ENCODE data around the gene CX3CR1. TPM values are rescaled to one million over a fixed set of nuclear protein-coding genes. Genes with fewer than 3 reads are reported as not detected.
A peak's percentile ranks its signal among the peaks of the same experiment; 100 is the strongest.

CX3CR1 gene
- total RNA-seq, 1 experiment from 2014 or later, result not detected

- no peak for TF ChIP-seq CTCF (IDR thresholded peaks at IDR 0.05; ENCODE audit: unreplicated experiment)
- DNase-seq (ENCODE audit: unreplicated experiment), result no peak
- Mint-ChIP-seq H3K9me3 (ENCODE audit: unreplicated experiment) (no peaks in the 10 kb centered on the region), H3K27me3 (ENCODE audit: insufficient read depth, unreplicated experiment) (peaks cover 3% of the 10 kb centered on the region), H3K36me3 (ENCODE audit: insufficient read depth, unreplicated experiment) (no peaks in the 10 kb centered on the region), H3K27ac (ENCODE audit: low read depth, unreplicated experiment) (no peak overlapping the region), H3K4me1 (ENCODE audit: insufficient read depth, unreplicated experiment) (peaks cover 7% of the 10 kb centered on the region), H3K4me3 (ENCODE audit: unreplicated experiment) (no peak overlapping the region)
- ChIA-PET POLR2A (interaction anchor here (0.6 to 1.8 kb wide), 8 partner anchors 24 to 183 kb away, joined by 3 to 10 read pairs (median 4); no protein-coding TSS in a partner anchor), CTCF (interaction anchor here (0.6 to 10.7 kb wide), 65 partner anchors 8 to 769 kb away, joined by 3 to 477 read pairs (median 5); partner anchors contain the start of genes CX3CR1 and XIRP1)
- intact Hi-C loops (cut with micrococcal nuclease), result loop anchor here (1.0 kb wide), 4 partner anchors 79 to 186 kb away; no protein-coding TSS in a partner anchor
- BruUV-seq (replicated peaks), result no TSS peak
These were observed 7.7 kb upstream of the CX3CR1 start for GRCh38 chr3:39287216-39288164.

- no peaks in the 10 kb centered on the region for H3K36me3 Mint-ChIP-seq (ENCODE audit: insufficient read depth, unreplicated experiment)
- no peak for DNase-seq (ENCODE audit: unreplicated experiment)
- CTCF ChIA-PET, result interaction anchor here (0.8 to 10.7 kb wide), 11 partner anchors 9 to 765 kb away, joined by 3 to 477 read pairs (median 8); partner anchors contain the start of genes CX3CR1 and XIRP1
- peaks cover 7% of the 10 kb centered on the region for H3K4me1 Mint-ChIP-seq (ENCODE audit: insufficient read depth, unreplicated experiment)
- intact Hi-C loops (cut with micrococcal nuclease), result no loop called here
- H3K27ac Mint-ChIP-seq (ENCODE audit: low read depth, unreplicated experiment), result no peak overlapping the region
- no peak for TF ChIP-seq CTCF (IDR thresholded peaks at IDR 0.05; ENCODE audit: unreplicated experiment)
- H3K27me3 Mint-ChIP-seq (ENCODE audit: insufficient read depth, unreplicated experiment), result peaks cover 10% of the 10 kb centered on the region
- H3K9me3 Mint-ChIP-seq (ENCODE audit: unreplicated experiment), result no peaks in the 10 kb centered on the region
- BruUV-seq (replicated peaks), result no TSS peak
- POLR2A ChIA-PET, result interaction anchor here (0.6 to 0.9 kb wide), 2 partner anchors 23 to 73 kb away, joined by 3 read pairs; no protein-coding TSS in a partner anchor
- no peak overlapping the region for H3K4me3 Mint-ChIP-seq (ENCODE audit: unreplicated experiment)
These were observed 6.9 kb upstream of the CX3CR1 start for GRCh38 chr3:39286771-39287170.

GRCh38 chr3:39285332-39285731 is 5.5 kb upstream of the CX3CR1 start:
- no peak overlapping the region for H3K4me3 Mint-ChIP-seq (ENCODE audit: unreplicated experiment)
- no peaks in the 10 kb centered on the region for H3K9me3 Mint-ChIP-seq (ENCODE audit: unreplicated experiment)
- peak overlapping the region; percentile 50 for H3K27ac Mint-ChIP-seq (ENCODE audit: low read depth, unreplicated experiment)
- TF ChIP-seq CTCF (IDR thresholded peaks at IDR 0.05; ENCODE audit: unreplicated experiment), result no peak
- ChIA-PET POLR2A (no interaction called here), CTCF (interaction anchor here (0.6 to 10.7 kb wide), 6 partner anchors 76 to 1131 kb away, joined by 3 to 477 read pairs (median 96); partner anchors contain the start of gene XIRP1)
- no peaks in the 10 kb centered on the region for H3K36me3 Mint-ChIP-seq (ENCODE audit: insufficient read depth, unreplicated experiment)
- DNase-seq (ENCODE audit: unreplicated experiment), result no peak
- H3K4me1 Mint-ChIP-seq (ENCODE audit: insufficient read depth, unreplicated experiment), result peaks cover 7% of the 10 kb centered on the region
- H3K27me3 Mint-ChIP-seq (ENCODE audit: insufficient read depth, unreplicated experiment), result peaks cover 11% of the 10 kb centered on the region
- BruUV-seq (replicated peaks), result no TSS peak
- intact Hi-C loops (cut with micrococcal nuclease), result no loop called here

DNA sequence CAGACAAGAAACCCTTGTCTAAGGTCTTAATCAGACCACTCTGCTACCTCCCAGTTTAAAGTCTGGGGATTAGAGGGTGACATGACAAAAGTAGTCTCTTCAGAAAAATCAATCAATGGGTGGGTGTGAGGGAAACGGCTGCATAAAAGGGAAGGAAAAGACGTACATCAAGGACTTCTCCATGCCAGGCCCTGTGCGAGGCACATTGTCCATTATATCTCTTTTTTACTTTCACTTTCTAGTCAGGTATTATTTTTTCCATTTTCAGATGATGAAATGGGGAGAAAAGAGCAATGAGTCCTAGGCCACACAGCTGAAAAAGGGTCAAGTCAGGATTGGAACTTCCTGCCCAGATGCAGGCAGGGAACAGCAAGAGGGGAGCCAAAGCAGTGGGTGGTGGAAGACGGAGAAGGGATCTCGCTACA is 4.6 kb upstream of the CX3CR1 start:
- H3K36me3 Mint-ChIP-seq (ENCODE audit: insufficient read depth, unreplicated experiment), result no peaks in the 10 kb centered on the region
- CTCF ChIA-PET, result interaction anchor here (0.6 to 3.3 kb wide), 4 partner anchors 11 to 158 kb away, joined by 3 to 22 read pairs (median 3); no protein-coding TSS in a partner anchor
- H3K4me3 Mint-ChIP-seq (ENCODE audit: unreplicated experiment), result no peak overlapping the region
- no TSS peak for BruUV-seq (replicated peaks)
- peaks cover 7% of the 10 kb centered on the region for H3K4me1 Mint-ChIP-seq (ENCODE audit: insufficient read depth, unreplicated experiment)
- TF ChIP-seq CTCF (IDR thresholded peaks at IDR 0.05; ENCODE audit: unreplicated experiment), result no peak
- intact Hi-C loops (cut with micrococcal nuclease), result no loop called here
- DNase-seq (ENCODE audit: unreplicated experiment), result no peak
- no peaks in the 10 kb centered on the region for H3K9me3 Mint-ChIP-seq (ENCODE audit: unreplicated experiment)
- peaks cover 11% of the 10 kb centered on the region for H3K27me3 Mint-ChIP-seq (ENCODE audit: insufficient read depth, unreplicated experiment)
- peak overlapping the region; percentile 50 for H3K27ac Mint-ChIP-seq (ENCODE audit: low read depth, unreplicated experiment)
- POLR2A ChIA-PET, result no interaction called here

Measured in MCF 10A (cell line).